Keratinocyte (primary cell): ENCODE results near the gene UPB1. TPM values are rescaled to one million over a fixed set of nuclear protein-coding genes. Genes with fewer than 3 reads are reported as not detected.

Experiments
- DNase-seq: peaks from one replicate; pipeline ENCODE4 v3.0.0-alpha.2; 2011; ENCODE audit warnings: low read depth, missing footprints, low spot score
- FAIRE-seq: peaks from 2 replicates; lab custom pipeline; 2011; peaks lifted over from hg19 to GRCh38; lab: Jason Lieb, UNC
- H2AFZ ChIP-seq: 2 replicates; pipeline ENCODE4 v1.6.0; 2012; ENCODE audit warnings: low read length, control low read depth, inconsistent platforms; ENCODE audit not compliant: control insufficient read depth
- H3K27ac ChIP-seq: 2 replicates; pipeline ENCODE4 v1.5.1; 2011; ENCODE audit warnings: low read length; ENCODE audit not compliant: control insufficient read depth, insufficient read depth
- H3K27me3 ChIP-seq: 3 replicates; pipeline ENCODE4 v1.6.0; 2011; ENCODE audit warnings: low read length; ENCODE audit not compliant: control insufficient read depth, insufficient read depth; ENCODE audit errors: extremely low read depth
- H3K36me3 ChIP-seq, 2 experiments: 2 replicates in 1 of 2; 3 replicates in 1 of 2; pipeline ENCODE4 v1.5.1; 2011; ENCODE audit warnings: low read length in 2 of 2, mild to moderate bottlenecking in 1 of 2; ENCODE audit not compliant: control insufficient read depth in 2 of 2, insufficient read depth in 2 of 2; ENCODE audit errors: extremely low read depth in 1 of 2
- H3K4me1 ChIP-seq: 3 replicates; pipeline ENCODE4 v1.5.1; 2011; ENCODE audit warnings: low read length; ENCODE audit not compliant: control insufficient read depth, insufficient read depth; ENCODE audit errors: extremely low read depth
- H3K4me2 ChIP-seq: 3 replicates; pipeline ENCODE4 v1.6.0; 2011; ENCODE audit warnings: low read depth, low read length; ENCODE audit not compliant: control insufficient read depth, insufficient read depth; ENCODE audit errors: extremely low read depth
- H3K4me3 ChIP-seq, 3 experiments: fragments of 200-600 bp in 1 of 3; sonication (generic) in 1 of 3; 2 replicates in 2 of 3; 3 replicates in 1 of 3; pipeline ENCODE4 v1.5.1; 2011 to 2016; ENCODE audit warnings: low read length in 3 of 3, mild to moderate bottlenecking in 3 of 3, control low read depth in 2 of 3, inconsistent platforms in 1 of 3, low read depth in 1 of 3, mixed read lengths in 1 of 3, mixed run types in 1 of 3, moderate library complexity in 1 of 3; ENCODE audit not compliant: control insufficient read depth in 2 of 3, insufficient read depth in 2 of 3; ENCODE audit errors: extremely low read depth in 1 of 3
- H3K79me2 ChIP-seq: 2 replicates; pipeline ENCODE4 v1.6.0; 2012; ENCODE audit warnings: low read length; ENCODE audit not compliant: control insufficient read depth, insufficient read depth
- H3K9ac ChIP-seq: 3 replicates; pipeline ENCODE4 v1.6.0; 2011; ENCODE audit warnings: low read length; ENCODE audit not compliant: control insufficient read depth, insufficient read depth; ENCODE audit errors: extremely low read depth
- H3K9me1 ChIP-seq: 3 replicates; pipeline ENCODE4 v1.6.0; 2011; ENCODE audit warnings: low read length; ENCODE audit not compliant: control insufficient read depth, insufficient read depth; ENCODE audit errors: extremely low read depth
- H3K9me3 ChIP-seq: 2 replicates; pipeline ENCODE4 v1.5.1; 2012; ENCODE audit warnings: low read depth, low read length; ENCODE audit not compliant: control insufficient read depth
- H4K20me1 ChIP-seq: 3 replicates; pipeline ENCODE4 v1.6.0; 2011; ENCODE audit warnings: low read length; ENCODE audit not compliant: control insufficient read depth, insufficient read depth; ENCODE audit errors: extremely low read depth
- CTCF ChIP-seq, 3 experiments: IDR thresholded peaks in 1 of 3; conservative IDR thresholded peaks in 1 of 3; optimal IDR thresholded peaks in 1 of 3; 2 replicates in 2 of 3; 3 replicates in 1 of 3; pipeline versions ENCODE3 to v1.5.1; 2011; ENCODE audit warnings: low read length in 3 of 3, mild to moderate bottlenecking in 3 of 3, moderate library complexity in 2 of 3, control low read depth in 1 of 3, inconsistent platforms in 1 of 3; ENCODE audit not compliant: insufficient read depth in 2 of 3; ENCODE audit errors: extremely low read depth in 1 of 3
- EZH2 ChIP-seq: IDR thresholded peaks from one replicate; pipeline ENCODE4 v1.6.1; 2012; ENCODE audit warnings: inconsistent platforms, mild to moderate bottlenecking, low read length, moderate library complexity
- dilution Hi-C: fragments of 300-500 bp; cut with MboI; formaldehyde crosslinking; loops from one replicate; pipeline ENCODE4 v1.7.0; 2020; ENCODE audit warnings: low sequenced_read_pairs; ENCODE audit not compliant: extremely low pct_ligation_motif_present
- polyA plus RNA-seq, 5 experiments: library from polyadenylated mRNA; depleted of rRNA in 3 of 5; stranded (reverse) in 3 of 5; stranded (forward) in 1 of 5; unstranded in 1 of 5; fragments of >200 nt; gene quantifications; 1 replicate in 1 of 5; 2 replicates in 3 of 5; 3 replicates in 1 of 5; pipeline versions ENCODE4 v1.2.1 to v1.2.3, GENCODE V29; 2011 to 2012; ENCODE audit warnings: missing spikeins in 2 of 5, low read depth in 1 of 5, low replicate concordance in 1 of 5

The UPB1 gene
- polyA plus RNA-seq, 1 donor (not counting 4 experiments of a cell fraction or from before 2014, with no cell fraction given) = not detected

GRCh38 chr22:24565077-24565476, 69.9 kb downstream of the UPB1 start:
- H3K9me1 ChIP-seq = no peaks in the 10 kb centered on the region
- H2AFZ ChIP-seq = no peak overlapping the region
- peaks cover 86% of the 10 kb centered on the region for H3K79me2 ChIP-seq
- H3K9ac ChIP-seq = no peak overlapping the region
- H3K27ac ChIP-seq = no peak overlapping the region
- H3K4me1 ChIP-seq = no peaks in the 10 kb centered on the region
- H3K4me2 ChIP-seq = no peak overlapping the region
- TF ChIP-seq CTCF (optimal IDR thresholded peaks at IDR 0.05 in 1 of 3, IDR thresholded peaks at IDR 0.05 in 1 of 3, conservative IDR thresholded peaks at IDR 0.05 in 1 of 3; ENCODE audit: extremely low read depth in 1 of 3, insufficient read depth in 2 of 3, low read length in 3 of 3) (no peak), EZH2 (no peak)
- no peak overlapping the region for H3K4me3 ChIP-seq
- peaks cover 25 to 27% of the 10 kb centered on the region in 2 experiments for H3K36me3 ChIP-seq
- no peaks in the 10 kb centered on the region for H3K27me3 ChIP-seq
- dilution Hi-C loops = no loop called here
- no peak for FAIRE-seq
- DNase-seq = no peak
- peaks cover 18% of the 10 kb centered on the region for H4K20me1 ChIP-seq
- H3K9me3 ChIP-seq = no peaks in the 10 kb centered on the region

GRCh38 chr22:24566899-24567511, 71.9 kb downstream of the UPB1 start:
- dilution Hi-C loops = no loop called here
- Histone ChIP-seq H3K4me2 (no peak overlapping the region), H3K9me1 (no peaks in the 10 kb centered on the region), H3K27ac (no peak overlapping the region), H3K9me3 (no peaks in the 10 kb centered on the region), H2AFZ (no peak overlapping the region), H3K9ac (no peak overlapping the region), H3K36me3 (peaks cover 25 to 29% of the 10 kb centered on the region in 2 experiments), H4K20me1 (peaks cover 14% of the 10 kb centered on the region), H3K4me1 (no peaks in the 10 kb centered on the region), H3K4me3 (no peak overlapping the region), H3K79me2 (peaks cover 70% of the 10 kb centered on the region), H3K27me3 (no peaks in the 10 kb centered on the region)
- FAIRE-seq = no peak
- TF ChIP-seq EZH2 (no peak), CTCF (optimal IDR thresholded peaks at IDR 0.05 in 1 of 3, IDR thresholded peaks at IDR 0.05 in 1 of 3, conservative IDR thresholded peaks at IDR 0.05 in 1 of 3; ENCODE audit: extremely low read depth in 1 of 3, insufficient read depth in 2 of 3, low read length in 3 of 3) (no peak)
- DNase-seq = no peak
